ENCODE results near the gene WARS2. TPM values are rescaled to one million over a fixed set of nuclear protein-coding genes. Genes with fewer than 3 reads are reported as not detected.

Gene WARS2
- total and polyA plus RNA-seq, 2 of the 8 experiments (the other 6 are each of a cell fraction or from before 2014, with no cell fraction given): 4.3 to 12.9 TPM

DNA sequence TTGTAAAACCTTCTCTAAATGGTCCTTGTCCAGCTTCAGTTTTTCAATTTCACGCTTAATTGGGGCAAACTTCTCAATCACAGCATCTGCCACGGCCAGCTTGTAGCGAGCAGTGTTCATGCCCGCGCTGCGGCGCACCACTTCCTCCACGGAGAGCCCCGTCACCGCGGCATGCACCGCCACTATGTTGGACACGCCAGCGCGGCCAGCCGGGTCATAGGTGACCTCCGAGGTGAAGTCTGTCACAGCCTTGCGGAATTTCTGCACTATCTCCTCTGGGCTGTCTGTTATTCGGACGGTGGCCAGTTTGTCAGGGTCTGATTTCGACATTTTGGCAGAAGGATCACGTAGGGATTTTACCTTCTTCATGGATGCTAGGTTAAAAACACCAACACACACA is 107.5 kb downstream of the WARS2 start:
- no peaks in the 10 kb centered on the region for H4K20me1 ChIP-seq (replicated peaks in 1 of 2; ENCODE audit: control insufficient read depth in 1 of 2, insufficient read depth in 2 of 2, low read length in 2 of 2)
- H3K56ac ChIP-seq (replicated peaks; ENCODE audit: insufficient read length, low read depth, low read length): no peak overlapping the region
- TF ChIP-seq, protein P1, sequence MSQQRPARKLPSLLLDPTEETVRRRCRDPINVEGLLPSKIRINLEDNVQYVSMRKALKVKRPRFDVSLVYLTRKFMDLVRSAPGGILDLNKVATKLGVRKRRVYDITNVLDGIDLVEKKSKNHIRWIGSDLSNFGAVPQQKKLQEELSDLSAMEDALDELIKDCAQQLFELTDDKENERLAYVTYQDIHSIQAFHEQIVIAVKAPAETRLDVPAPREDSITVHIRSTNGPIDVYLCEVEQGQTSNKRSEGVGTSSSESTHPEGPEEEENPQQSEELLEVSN (IDR thresholded peaks at IDR 0.05): no peak
- TF ChIP-seq POU5F1 (IDR thresholded peaks at IDR 0.05; ENCODE audit: low read depth, low read length): no peak
- TF ChIP-seq SIN3A (conservative IDR thresholded peaks at IDR 0.05 in 1 of 2, IDR thresholded peaks at IDR 0.05 in 1 of 2; ENCODE audit: low read depth in 1 of 2, low read length in 2 of 2): no peak
- no peak for TF ChIP-seq CBX5 (IDR thresholded peaks at IDR 0.05; ENCODE audit: low read depth, low read length)
- no peak for TF ChIP-seq PHF8 (conservative IDR thresholded peaks at IDR 0.05; ENCODE audit: low read depth, low read length)
- no peak for TF ChIP-seq CHD2 (IDR thresholded peaks at IDR 0.05; ENCODE audit: low read length)
- TF ChIP-seq HDAC2 (IDR thresholded peaks at IDR 0.05; ENCODE audit: borderline replicate concordance in 1 of 2, low read depth in 2 of 2, low read length in 2 of 2): no peak
- no peak for TF ChIP-seq FOSL1 (IDR thresholded peaks at IDR 0.05; ENCODE audit: insufficient read depth, low read depth, low read length)
- no peak for TF ChIP-seq BCL11A (IDR thresholded peaks at IDR 0.05; ENCODE audit: low read depth in 2 of 2, low read length in 2 of 2)
- TF ChIP-seq RAD21 (IDR thresholded peaks at IDR 0.05 in 1 of 2, conservative IDR thresholded peaks at IDR 0.05 in 1 of 2; ENCODE audit: low read depth in 2 of 2, low read length in 2 of 2): no peak
- TF ChIP-seq RNF2 (IDR thresholded peaks at IDR 0.05; ENCODE audit: borderline replicate concordance, low read depth, low read length, missing control alignments, poor library complexity, severe bottlenecking): no peak
- TF ChIP-seq MAFK (IDR thresholded peaks at IDR 0.05; ENCODE audit: low read depth, low read length): no peak

More for the DNA sequence above, 107.5 kb downstream of the WARS2 start:
- Histone ChIP-seq H2BK12ac (ENCODE audit: low read depth, low read length) (no peak overlapping the region), H3K18ac (ENCODE audit: extremely low read depth, low read length) (no peak overlapping the region), H3K4me3 (ENCODE audit: extremely low read depth in 1 of 4, insufficient read depth in 2 of 4, low read depth in 3 of 4, low read length in 4 of 4) (no peak overlapping the region), H3K14ac (ENCODE audit: insufficient read length) (no peak overlapping the region), H3K79me2 (ENCODE audit: control insufficient read depth in 1 of 2, insufficient read depth in 2 of 2, low read length in 2 of 2) (no peaks in the 10 kb centered on the region), H3K4ac (replicated peaks; ENCODE audit: insufficient read length, low read depth, low read length) (no peak overlapping the region), H2BK15ac (ENCODE audit: low read length) (no peak overlapping the region), H4K8ac (ENCODE audit: extremely low read depth, insufficient read depth, low read length) (no peak overlapping the region), H4K5ac (ENCODE audit: insufficient read length, low read depth, low read length) (no peak overlapping the region), H4K91ac (replicated peaks; ENCODE audit: insufficient read length, low read length) (no peak overlapping the region), H3K27me3 (replicated peaks in 1 of 4; ENCODE audit: control insufficient read depth in 3 of 4, extremely low read depth in 1 of 4, insufficient read depth in 3 of 4, low read length in 3 of 4) (no peaks in the 10 kb centered on the region), H3K4me2 (ENCODE audit: insufficient read depth in 1 of 2, low read depth in 2 of 2, low read length in 2 of 2) (no peak overlapping the region), H3K23ac (ENCODE audit: insufficient read length) (no peak overlapping the region), H2BK120ac (replicated peaks; ENCODE audit: low read depth, low read length) (no peak overlapping the region), H3K79me1 (ENCODE audit: low read depth, low read length) (no peaks in the 10 kb centered on the region), H2AK5ac (ENCODE audit: low read depth, low read length) (no peak overlapping the region), H2AFZ (ENCODE audit: low read length) (no peak overlapping the region), H2BK5ac (ENCODE audit: low read depth, low read length) (no peak overlapping the region), H3K27ac (ENCODE audit: low read depth, low read length) (no peak overlapping the region), H3K9ac (replicated peaks in 1 of 4; ENCODE audit: extremely low read depth in 1 of 4, low read depth in 3 of 4, low read length in 3 of 4) (no peak overlapping the region), H3K9me3 (ENCODE audit: insufficient read depth in 2 of 2, low read depth in 1 of 2, low read length in 1 of 2) (no peaks in the 10 kb centered on the region), H2BK20ac (ENCODE audit: low read length) (no peak overlapping the region), H3K4me1 (replicated peaks in 1 of 4; ENCODE audit: control insufficient read depth in 3 of 4, insufficient read depth in 4 of 4, low read length in 3 of 4) (no peaks in the 10 kb centered on the region), H3K23me2 (ENCODE audit: low read depth, low read length) (no peaks in the 10 kb centered on the region), H3K36me3 (ENCODE audit: control insufficient read depth in 2 of 4, insufficient read depth in 4 of 4, low read length in 3 of 4) (no peaks in the 10 kb centered on the region)
- ChIA-PET CTCF (ENCODE audit: partially characterized antibody) (interaction anchor here (1.5 to 1.9 kb wide), 2 partner anchors 24 to 242 kb away, joined by 4 to 9 read pairs; no protein-coding TSS in a partner anchor), POLR2A (ENCODE audit: partially characterized antibody) (no interaction called here)
- no peak for FAIRE-seq
- WGBS, 2 experiments (ENCODE audit: extremely low coverage in 1 of 2, insufficient coverage in 1 of 2, insufficient read length in 1 of 2, insufficient replicate concordance in 2 of 2, low coverage in 1 of 2, low lambda C conversion rate in 2 of 2, missing lambda C conversion rate in 1 of 2): 90% methylated on average over 22 of the region's 22 CpGs; no CpG with 5 or more reads in 1 of the 2 experiments
- DNase-seq (ENCODE audit: low read depth in 1 of 2, low spot score in 2 of 2): no peak

Data from H1 (cell line).